Mammary microvascular endothelial cell (primary cell): ENCODE measurements around the gene ZBTB4. TPM values are rescaled to one million over a fixed set of nuclear protein-coding genes. Genes with fewer than 3 reads are reported as not detected.

ENCODE experiments used
- total RNA-seq: library from RNA; depleted of rRNA; stranded (reverse); fragments of >200 nt; gene quantifications from 2 replicates; pipeline ENCODE4 v1.2.3, GENCODE V29; 2015

Gene ZBTB4
- total RNA-seq = 18.9 and 20.9 TPM in 2 replicates

GRCh38 chr17:7479213-7480088 lies at the start of gene ZBTB4:
Gene ZBTB4 (minus strand): TSS chr17:7479631. CDS start chr17:7466801, 12,830 bp downstream.

GRCh38 chr17:7484067-7484918 lies 4.9 kb upstream of the ZBTB4 start, which contains the start of gene POLR2A:
Gene POLR2A (plus strand): TSS chr17:7484366.

GRCh38 chr17:7481275-7481674 lies 1.8 kb upstream of the ZBTB4 start, which contains the start of gene SLC35G6:
Gene SLC35G6 (plus strand): TSS chr17:7481446. CDS start chr17:7481517, 71 bp downstream.

GRCh38 chr17:7444682-7445618 lies 34.5 kb downstream of the ZBTB4 start, which contains the start of gene CHRNB1:
Gene CHRNB1 (plus strand): TSS chr17:7445061. CDS start chr17:7445128, 67 bp downstream.

GRCh38 chr17:7439462-7440112 lies 39.8 kb downstream of the ZBTB4 start, which contains the start of gene FGF11:
Gene FGF11 (plus strand): TSS chr17:7439512. CDS start chr17:7439621, 109 bp downstream.

GRCh38 chr17:7428557-7428956 lies 50.9 kb downstream of the ZBTB4 start, which contains the start of gene SPEM3:
Gene SPEM3 (plus strand): TSS chr17:7428857. CDS start chr17:7428903, 46 bp downstream.

GRCh38 chr17:7425316-7425715 lies 54.1 kb downstream of the ZBTB4 start, which contains the start of gene SPEM2:
Gene SPEM2 (plus strand): TSS chr17:7425616. CDS start chr17:7425689, 73 bp downstream.

GRCh38 chr17:7419819-7420610 lies 59.4 kb downstream of the ZBTB4 start, which contains the start of gene SPEM1:
Gene SPEM1 (plus strand): TSS chr17:7420324. CDS start chr17:7420385, 61 bp downstream.

Other genes starting within 250 kb of the ZBTB4 start
- gene DVL2, start 245.1 kb downstream of the ZBTB4 start, total RNA-seq = 36.6 and 41.9 TPM in 2 replicates
- 26.9 and 41.7 TPM in 2 replicates for gene PHF23, start 240.2 kb downstream of the ZBTB4 start, total RNA-seq
- gene GABARAP, start 237.2 kb downstream of the ZBTB4 start, total RNA-seq = 280 and 300 TPM in 2 replicates
- 49.4 and 51.8 TPM in 2 replicates for gene CTDNEP1, start 227.9 kb downstream of the ZBTB4 start, total RNA-seq
- gene ELP5, start 227.4 kb downstream of the ZBTB4 start, total RNA-seq = 32.8 and 37.0 TPM in 2 replicates
- 8.7 and 12.3 TPM in 2 replicates for gene CLDN7, start 217.2 kb downstream of the ZBTB4 start, total RNA-seq
- 0.10 and 0.13 TPM in 2 replicates for gene SLC2A4, start 197.9 kb downstream of the ZBTB4 start, total RNA-seq
- gene YBX2, start 185.0 kb downstream of the ZBTB4 start, total RNA-seq = not detected in 2 replicates
- 572 and 718 TPM in 2 replicates for gene EIF5A, start 172.0 kb downstream of the ZBTB4 start, total RNA-seq
- 63.7 and 93.7 TPM in 2 replicates for gene GPS2, start 164.3 kb downstream of the ZBTB4 start, total RNA-seq
- 9.8 and 11.4 TPM in 2 replicates for gene NEURL4, start 150.3 kb downstream of the ZBTB4 start, total RNA-seq
- gene ACAP1, start 143.1 kb downstream of the ZBTB4 start, total RNA-seq = 0.07 TPM in 1 of 2 replicates, not detected in the other
- 4.2 and 5.5 TPM in 2 replicates for gene KCTD11, start 127.5 kb downstream of the ZBTB4 start, total RNA-seq
- not detected in 2 replicates for gene TMEM95, start 124.5 kb downstream of the ZBTB4 start, total RNA-seq
- gene TNK1, start 98.5 kb downstream of the ZBTB4 start, total RNA-seq = 0.15 and 2.5 TPM in 2 replicates
- gene PLSCR3, start 85.1 kb downstream of the ZBTB4 start, total RNA-seq = 66.6 and 72.2 TPM in 2 replicates
- 41.1 and 116 TPM in 2 replicates for gene TMEM256, start 75.5 kb downstream of the ZBTB4 start, total RNA-seq
- 2.9 and 3.1 TPM in 2 replicates for gene NLGN2, start 71.8 kb downstream of the ZBTB4 start, total RNA-seq
- gene SPEM1, start 59.3 kb downstream of the ZBTB4 start, total RNA-seq = not detected in 2 replicates
- not detected in 2 replicates for gene SPEM2, start 54.0 kb downstream of the ZBTB4 start, total RNA-seq
- gene SPEM3, start 50.8 kb downstream of the ZBTB4 start, total RNA-seq = not detected in 2 replicates
- 8.0 and 9.7 TPM in 2 replicates for gene TMEM102, start 44.2 kb downstream of the ZBTB4 start, total RNA-seq
- 0.20 TPM in 1 of 2 replicates, not detected in the other for gene FGF11, start 40.1 kb downstream of the ZBTB4 start, total RNA-seq
- gene CHRNB1, start 34.6 kb downstream of the ZBTB4 start, total RNA-seq = 3.5 and 10.1 TPM in 2 replicates
- gene SLC35G6, start 1.8 kb upstream of the ZBTB4 start, total RNA-seq = not detected in 2 replicates
- 45.0 and 63.4 TPM in 2 replicates for gene POLR2A, start 4.7 kb upstream of the ZBTB4 start, total RNA-seq
- gene TNFSF12, start 69.4 kb upstream of the ZBTB4 start, total RNA-seq = 15.9 and 16.8 TPM in 2 replicates
- gene TNFSF13, start 79.1 kb upstream of the ZBTB4 start, total RNA-seq = 2.8 and 5.5 TPM in 2 replicates
- 88.5 and 94.1 TPM in 2 replicates for gene SENP3, start 82.3 kb upstream of the ZBTB4 start, total RNA-seq
- 28.8 TPM in 2 replicates for gene CD68, start 100.0 kb upstream of the ZBTB4 start, total RNA-seq
- gene MPDU1, start 104.2 kb upstream of the ZBTB4 start, total RNA-seq = 308 and 329 TPM in 2 replicates
- gene SOX15, start 110.5 kb upstream of the ZBTB4 start, total RNA-seq = not detected in 2 replicates
- gene FXR2, start 135.3 kb upstream of the ZBTB4 start, total RNA-seq = 29.8 and 33.8 TPM in 2 replicates
- gene SAT2, start 148.2 kb upstream of the ZBTB4 start, total RNA-seq = 18.9 and 24.8 TPM in 2 replicates
- 0.13 TPM in 1 of 2 replicates, not detected in the other for gene SHBG, start 150.5 kb upstream of the ZBTB4 start, total RNA-seq
- not detected in 2 replicates for gene ATP1B2, start 171.3 kb upstream of the ZBTB4 start, total RNA-seq
- gene TP53, start 207.9 kb upstream of the ZBTB4 start, total RNA-seq = 85.9 and 87.5 TPM in 2 replicates
- 20.5 and 21.6 TPM in 2 replicates for gene WRAP53, start 208.8 kb upstream of the ZBTB4 start, total RNA-seq
- gene EFNB3, start 225.6 kb upstream of the ZBTB4 start, total RNA-seq = 0.10 and 0.13 TPM in 2 replicates
- 0.93 and 1.7 TPM in 2 replicates for gene DNAH2, start 238.1 kb upstream of the ZBTB4 start, total RNA-seq